Measurements from ENCODE around the gene PRSS1. TPM values are rescaled to one million over a fixed set of nuclear protein-coding genes. Genes with fewer than 3 reads are reported as not detected.
A peak's percentile ranks its signal among the peaks of the same experiment; 100 is the strongest.

The PRSS1 gene
- total RNA-seq, 1 donor from 2014 or later: under 0.01 TPM

- no peaks in the 10 kb centered on the region for H3K36me3 ChIP-seq (ENCODE audit: control insufficient read depth, insufficient read depth, low read length)
- H3K27me3 ChIP-seq (ENCODE audit: control insufficient read depth, insufficient read depth, low read length): no peaks in the 10 kb centered on the region
- FAIRE-seq: no peak
- DNase-seq (ENCODE audit: low read depth): no peak
- H3K4me3 ChIP-seq (ENCODE audit: low read depth, low read length): no peak overlapping the region
- TF ChIP-seq CTCF (IDR thresholded peaks at IDR 0.05; ENCODE audit: insufficient read depth, low read length, severe bottlenecking): no peak
Measured at GRCh38 chr7:142720172-142720773, 29.0 kb upstream of the PRSS1 start.

- FAIRE-seq: no peak
- H3K36me3 ChIP-seq (ENCODE audit: control insufficient read depth, insufficient read depth, low read length): no peaks in the 10 kb centered on the region
- no peak for DNase-seq (ENCODE audit: low read depth)
- H3K27me3 ChIP-seq (ENCODE audit: control insufficient read depth, insufficient read depth, low read length): no peaks in the 10 kb centered on the region
- TF ChIP-seq CTCF (IDR thresholded peaks at IDR 0.05; ENCODE audit: insufficient read depth, low read length, severe bottlenecking): no peak
- no peak overlapping the region for H3K4me3 ChIP-seq (ENCODE audit: low read depth, low read length)
Measured at GRCh38 chr7:142720986-142721385, 28.3 kb upstream of the PRSS1 start.

- no peak for TF ChIP-seq CTCF (IDR thresholded peaks at IDR 0.05; ENCODE audit: insufficient read depth, low read length, severe bottlenecking)
- DNase-seq (ENCODE audit: low read depth) (no peak), FAIRE-seq (no peak)
- Histone ChIP-seq H3K4me3 (ENCODE audit: low read depth, low read length) (no peak overlapping the region), H3K27me3 (ENCODE audit: control insufficient read depth, insufficient read depth, low read length) (no peaks in the 10 kb centered on the region), H3K36me3 (ENCODE audit: control insufficient read depth, insufficient read depth, low read length) (no peaks in the 10 kb centered on the region)
Measured at GRCh38 chr7:142722248-142722794, 27.0 kb upstream of the PRSS1 start.

GRCh38 chr7:142733271-142733670, 16.0 kb upstream of the PRSS1 start:
- FAIRE-seq: no peak

GRCh38 chr7:142739923-142740492, 9.3 kb upstream of the PRSS1 start:
- FAIRE-seq (no peak), DNase-seq (ENCODE audit: low read depth) (peak; percentile 3)
- Histone ChIP-seq H3K36me3 (ENCODE audit: control insufficient read depth, insufficient read depth, low read length) (no peaks in the 10 kb centered on the region), H3K27me3 (ENCODE audit: control insufficient read depth, insufficient read depth, low read length) (peaks cover 3% of the 10 kb centered on the region), H3K4me3 (ENCODE audit: low read depth, low read length) (no peak overlapping the region)
- TF ChIP-seq CTCF (IDR thresholded peaks at IDR 0.05; ENCODE audit: insufficient read depth, low read length, severe bottlenecking): no peak

More at GRCh38 chr7:142733271-142733670, 16.0 kb upstream of the PRSS1 start:
- no peak for DNase-seq (ENCODE audit: low read depth)
- no peak overlapping the region for H3K4me3 ChIP-seq (ENCODE audit: low read depth, low read length)
- no peak for TF ChIP-seq CTCF (IDR thresholded peaks at IDR 0.05; ENCODE audit: insufficient read depth, low read length, severe bottlenecking)
- no peaks in the 10 kb centered on the region for H3K27me3 ChIP-seq (ENCODE audit: control insufficient read depth, insufficient read depth, low read length)
- no peaks in the 10 kb centered on the region for H3K36me3 ChIP-seq (ENCODE audit: control insufficient read depth, insufficient read depth, low read length)

All from bronchial epithelial cell (primary cell).